HL-60 (cell line): ENCODE data around the gene TOP2B.

Experiments used
- DNase-seq, 2 experiments: peaks; one replicate each; pipeline ENCODE4 v3.0.0-alpha.2; 2010 to 2020; ENCODE audit warnings: low read depth in 1 of 2, low spot score in 1 of 2
- H3K27ac ChIP-seq: fragments of 250-450 bp; sonication (Bioruptor Pico); replicated peaks from 2 replicates; pipeline ENCODE4 v1.5.1; 2020; ENCODE audit warnings: mild to moderate bottlenecking, moderate library complexity
- H3K27me3 ChIP-seq: fragments of 250-450 bp; sonication (Bioruptor Pico); 2 replicates; pipeline ENCODE4 v1.5.1; 2021; ENCODE audit warnings: mild to moderate bottlenecking, moderate library complexity; ENCODE audit not compliant: insufficient read depth, poor library complexity, severe bottlenecking
- H3K4me3 ChIP-seq: replicated peaks from 2 replicates; pipeline ENCODE4 v1.5.1; 2011; ENCODE audit warnings: mild to moderate bottlenecking, control low read depth, low read length; ENCODE audit not compliant: insufficient read depth
- GABPA ChIP-seq: IDR thresholded peaks from 2 replicates; pipeline ENCODE4 v1.6.1; 2012; ENCODE audit warnings: low read depth
- POLR2AphosphoS5 ChIP-seq: IDR thresholded peaks from 2 replicates; pipeline ENCODE4 v1.6.1; 2012; ENCODE audit warnings: low read depth
- SPI1 ChIP-seq: IDR thresholded peaks from 2 replicates; pipeline ENCODE4 v1.6.1; 2012; ENCODE audit warnings: low read depth, mild to moderate bottlenecking, borderline replicate concordance
- TF ChIP-seq, protein P1 (sequence below): IDR thresholded peaks from 2 replicates; pipeline ENCODE4 v1.6.1; 2012; ENCODE audit warnings: low read depth; ENCODE audit not compliant: insufficient replicate concordance
- TF ChIP-seq, protein P2 (sequence below): IDR thresholded peaks from one replicate; pipeline ENCODE4 v1.5.1; 2011; ENCODE audit warnings: low read length, control low read depth, inconsistent platforms; ENCODE audit not compliant: insufficient read depth

TOP2B gene

DNA sequence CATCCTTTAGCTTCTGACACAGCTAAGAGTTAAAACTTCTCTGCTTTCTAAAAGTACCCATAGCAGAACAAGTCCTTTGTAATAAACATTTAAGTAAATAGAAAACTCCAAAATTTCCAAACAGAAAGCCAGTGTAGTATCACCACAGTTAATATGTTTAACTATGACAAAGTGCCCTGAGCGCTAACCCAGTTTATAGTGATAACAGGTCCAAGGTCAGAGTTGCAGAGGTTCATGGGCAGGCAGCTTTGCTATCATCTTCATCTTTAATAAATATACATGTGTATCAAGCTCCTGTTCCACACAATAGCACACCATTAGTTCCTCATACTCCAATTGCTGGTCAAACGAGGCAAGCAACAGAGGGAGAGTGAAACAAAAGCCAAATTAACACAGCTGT, 12.4 kb upstream of the TOP2B start:
- TF ChIP-seq GABPA (no peak), SPI1 (no peak), POLR2AphosphoS5 (no peak)
- TF ChIP-seq, protein P1, sequence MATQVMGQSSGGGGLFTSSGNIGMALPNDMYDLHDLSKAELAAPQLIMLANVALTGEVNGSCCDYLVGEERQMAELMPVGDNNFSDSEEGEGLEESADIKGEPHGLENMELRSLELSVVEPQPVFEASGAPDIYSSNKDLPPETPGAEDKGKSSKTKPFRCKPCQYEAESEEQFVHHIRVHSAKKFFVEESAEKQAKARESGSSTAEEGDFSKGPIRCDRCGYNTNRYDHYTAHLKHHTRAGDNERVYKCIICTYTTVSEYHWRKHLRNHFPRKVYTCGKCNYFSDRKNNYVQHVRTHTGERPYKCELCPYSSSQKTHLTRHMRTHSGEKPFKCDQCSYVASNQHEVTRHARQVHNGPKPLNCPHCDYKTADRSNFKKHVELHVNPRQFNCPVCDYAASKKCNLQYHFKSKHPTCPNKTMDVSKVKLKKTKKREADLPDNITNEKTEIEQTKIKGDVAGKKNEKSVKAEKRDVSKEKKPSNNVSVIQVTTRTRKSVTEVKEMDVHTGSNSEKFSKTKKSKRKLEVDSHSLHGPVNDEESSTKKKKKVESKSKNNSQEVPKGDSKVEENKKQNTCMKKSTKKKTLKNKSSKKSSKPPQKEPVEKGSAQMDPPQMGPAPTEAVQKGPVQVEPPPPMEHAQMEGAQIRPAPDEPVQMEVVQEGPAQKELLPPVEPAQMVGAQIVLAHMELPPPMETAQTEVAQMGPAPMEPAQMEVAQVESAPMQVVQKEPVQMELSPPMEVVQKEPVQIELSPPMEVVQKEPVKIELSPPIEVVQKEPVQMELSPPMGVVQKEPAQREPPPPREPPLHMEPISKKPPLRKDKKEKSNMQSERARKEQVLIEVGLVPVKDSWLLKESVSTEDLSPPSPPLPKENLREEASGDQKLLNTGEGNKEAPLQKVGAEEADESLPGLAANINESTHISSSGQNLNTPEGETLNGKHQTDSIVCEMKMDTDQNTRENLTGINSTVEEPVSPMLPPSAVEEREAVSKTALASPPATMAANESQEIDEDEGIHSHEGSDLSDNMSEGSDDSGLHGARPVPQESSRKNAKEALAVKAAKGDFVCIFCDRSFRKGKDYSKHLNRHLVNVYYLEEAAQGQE: no peak
- TF ChIP-seq, protein P2, sequence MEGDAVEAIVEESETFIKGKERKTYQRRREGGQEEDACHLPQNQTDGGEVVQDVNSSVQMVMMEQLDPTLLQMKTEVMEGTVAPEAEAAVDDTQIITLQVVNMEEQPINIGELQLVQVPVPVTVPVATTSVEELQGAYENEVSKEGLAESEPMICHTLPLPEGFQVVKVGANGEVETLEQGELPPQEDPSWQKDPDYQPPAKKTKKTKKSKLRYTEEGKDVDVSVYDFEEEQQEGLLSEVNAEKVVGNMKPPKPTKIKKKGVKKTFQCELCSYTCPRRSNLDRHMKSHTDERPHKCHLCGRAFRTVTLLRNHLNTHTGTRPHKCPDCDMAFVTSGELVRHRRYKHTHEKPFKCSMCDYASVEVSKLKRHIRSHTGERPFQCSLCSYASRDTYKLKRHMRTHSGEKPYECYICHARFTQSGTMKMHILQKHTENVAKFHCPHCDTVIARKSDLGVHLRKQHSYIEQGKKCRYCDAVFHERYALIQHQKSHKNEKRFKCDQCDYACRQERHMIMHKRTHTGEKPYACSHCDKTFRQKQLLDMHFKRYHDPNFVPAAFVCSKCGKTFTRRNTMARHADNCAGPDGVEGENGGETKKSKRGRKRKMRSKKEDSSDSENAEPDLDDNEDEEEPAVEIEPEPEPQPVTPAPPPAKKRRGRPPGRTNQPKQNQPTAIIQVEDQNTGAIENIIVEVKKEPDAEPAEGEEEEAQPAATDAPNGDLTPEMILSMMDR: no peak
- H3K27ac ChIP-seq: no peak overlapping the region
- no peaks in the 10 kb centered on the region for H3K27me3 ChIP-seq
- H3K4me3 ChIP-seq: no peak overlapping the region
- DNase-seq: no peak

DNA sequence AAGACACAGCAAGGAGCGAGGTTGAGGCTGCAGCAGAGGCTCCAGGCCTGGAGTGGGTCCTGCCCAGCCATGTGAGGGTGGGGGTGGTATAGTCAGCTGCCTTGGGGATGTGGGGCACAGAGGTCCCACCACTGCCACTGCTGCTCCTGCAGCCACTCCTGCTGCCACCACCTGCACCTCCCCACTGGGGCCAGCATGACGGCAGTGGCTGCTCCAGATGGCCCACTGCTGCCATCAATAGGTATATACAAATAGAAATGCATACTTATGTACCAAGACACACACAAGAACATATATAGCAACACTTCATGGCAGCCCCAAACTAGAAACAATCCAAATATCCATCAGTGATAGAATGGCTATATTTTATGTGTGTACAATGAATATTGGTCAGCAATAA, 10.0 kb upstream of the TOP2B start:
- Histone ChIP-seq H3K27me3 (no peaks in the 10 kb centered on the region), H3K27ac (no peak overlapping the region), H3K4me3 (no peak overlapping the region)
- DNase-seq: no peak
- TF ChIP-seq, protein P1: no peak
- TF ChIP-seq, protein P2: no peak
- TF ChIP-seq SPI1: no peak
- no peak for TF ChIP-seq POLR2AphosphoS5
- no peak for TF ChIP-seq GABPA

DNA sequence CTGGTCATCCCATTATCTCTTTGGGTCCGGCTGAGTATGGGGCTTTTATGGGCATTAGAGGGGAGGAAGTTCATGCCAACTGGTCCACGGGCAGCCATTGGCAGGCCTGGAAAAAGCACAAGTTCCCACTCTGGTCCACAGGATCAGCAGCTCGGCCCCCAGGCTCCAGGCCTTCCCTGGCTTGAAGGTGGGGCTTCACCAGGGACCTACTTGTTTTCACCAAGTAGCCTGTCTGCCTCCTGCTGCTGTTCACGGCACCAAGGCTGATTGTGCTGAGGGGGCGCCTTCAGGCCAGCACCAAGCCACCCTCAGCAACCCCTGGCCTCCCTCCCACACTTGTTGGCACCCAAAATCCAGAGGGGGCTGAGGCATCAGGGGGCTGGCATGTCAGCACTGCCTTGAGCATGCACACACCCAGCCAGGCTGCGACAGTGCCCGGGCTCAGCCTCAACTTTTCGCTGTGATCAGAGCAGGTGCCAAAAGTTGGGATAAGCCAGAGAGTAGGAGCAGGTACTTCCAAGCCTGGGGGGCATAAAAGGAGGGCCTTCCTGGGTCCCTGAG, 9.1 kb upstream of the TOP2B start:
- H3K27ac ChIP-seq: no peak overlapping the region
- H3K4me3 ChIP-seq: no peak overlapping the region
- TF ChIP-seq, protein P1: no peak
- TF ChIP-seq, protein P2: no peak
- no peak for DNase-seq
- H3K27me3 ChIP-seq: no peaks in the 10 kb centered on the region
